IMR-90 (cell line): ENCODE data around the gene PHLDB1.

Experiments used
- CEBPB ChIP-seq: IDR thresholded peaks from 2 replicates; pipeline ENCODE4 v1.6.1; 2012; ENCODE audit warnings: low read depth, low read length, improper control_type of control experiment
- CHD1 ChIP-seq: IDR thresholded peaks from 2 replicates; pipeline ENCODE4 v1.6.1; 2012; ENCODE audit warnings: low read depth, low read length, improper control_type of control experiment
- MAFK ChIP-seq: IDR thresholded peaks from 2 replicates; pipeline ENCODE4 v1.6.1; 2012; ENCODE audit warnings: low read depth, low read length, improper control_type of control experiment
- NFE2L2 ChIP-seq: fragments of 150-350 bp; IDR thresholded peaks from 2 replicates; pipeline ENCODE4 v1.6.1; 2016; ENCODE audit warnings: low read depth, mild to moderate bottlenecking, low read length
- POLR2A ChIP-seq: IDR thresholded peaks from 2 replicates; pipeline ENCODE4 v1.6.1; 2012; ENCODE audit warnings: mild to moderate bottlenecking, low read depth, low read length
- RAD21 ChIP-seq: IDR thresholded peaks from 2 replicates; pipeline ENCODE4 v1.6.1; 2012; ENCODE audit warnings: low read length, improper control_type of control experiment
- RCOR1 ChIP-seq: IDR thresholded peaks from 2 replicates; pipeline ENCODE4 v1.6.1; 2012; ENCODE audit warnings: mild to moderate bottlenecking, low read length, improper control_type of control experiment; ENCODE audit not compliant: insufficient replicate concordance
- SMC3 ChIP-seq: fragments of 150-350 bp; IDR thresholded peaks from 2 replicates; pipeline ENCODE4 v1.6.1; 2016; ENCODE audit warnings: low read depth, mild to moderate bottlenecking, antibody characterized with exemption, low read length, moderate library complexity
- USF2 ChIP-seq: fragments of 150-350 bp; IDR thresholded peaks from 2 replicates; pipeline ENCODE4 v1.6.1; 2017; ENCODE audit warnings: mild to moderate bottlenecking, antibody characterized with exemption, low read length, low read depth
- TF ChIP-seq, protein P1 (sequence below): conservative IDR thresholded peaks from 2 replicates; pipeline ENCODE4 v1.5.1; 2012; ENCODE audit warnings: mild to moderate bottlenecking, low read depth, low read length, improper control_type of control experiment

DNA sequence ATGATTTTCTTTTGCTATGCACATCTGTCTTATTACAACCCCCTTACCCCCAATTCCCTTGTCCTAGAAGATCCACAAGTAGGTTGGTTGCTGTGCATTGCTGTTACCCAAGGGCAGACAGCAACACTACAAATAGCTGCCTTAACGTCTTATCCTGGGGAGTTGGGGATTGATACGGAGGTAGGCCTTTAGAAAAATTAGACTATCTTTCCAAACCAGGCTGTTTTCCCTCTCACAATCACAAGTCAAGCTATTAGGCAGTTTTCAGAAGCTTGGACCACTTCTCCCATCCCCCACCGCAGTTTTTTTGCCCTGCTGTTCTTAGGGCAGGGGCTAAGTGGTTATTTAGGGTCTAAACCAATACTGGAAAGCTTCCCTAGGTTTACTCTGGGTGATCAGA lies 2.8 kb upstream of the PHLDB1 start:
- TF ChIP-seq, protein P1, sequence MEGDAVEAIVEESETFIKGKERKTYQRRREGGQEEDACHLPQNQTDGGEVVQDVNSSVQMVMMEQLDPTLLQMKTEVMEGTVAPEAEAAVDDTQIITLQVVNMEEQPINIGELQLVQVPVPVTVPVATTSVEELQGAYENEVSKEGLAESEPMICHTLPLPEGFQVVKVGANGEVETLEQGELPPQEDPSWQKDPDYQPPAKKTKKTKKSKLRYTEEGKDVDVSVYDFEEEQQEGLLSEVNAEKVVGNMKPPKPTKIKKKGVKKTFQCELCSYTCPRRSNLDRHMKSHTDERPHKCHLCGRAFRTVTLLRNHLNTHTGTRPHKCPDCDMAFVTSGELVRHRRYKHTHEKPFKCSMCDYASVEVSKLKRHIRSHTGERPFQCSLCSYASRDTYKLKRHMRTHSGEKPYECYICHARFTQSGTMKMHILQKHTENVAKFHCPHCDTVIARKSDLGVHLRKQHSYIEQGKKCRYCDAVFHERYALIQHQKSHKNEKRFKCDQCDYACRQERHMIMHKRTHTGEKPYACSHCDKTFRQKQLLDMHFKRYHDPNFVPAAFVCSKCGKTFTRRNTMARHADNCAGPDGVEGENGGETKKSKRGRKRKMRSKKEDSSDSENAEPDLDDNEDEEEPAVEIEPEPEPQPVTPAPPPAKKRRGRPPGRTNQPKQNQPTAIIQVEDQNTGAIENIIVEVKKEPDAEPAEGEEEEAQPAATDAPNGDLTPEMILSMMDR, result no peak
- TF ChIP-seq CHD1, result no peak
- TF ChIP-seq CEBPB, result no peak
- 0 out of 2 replicates have a peak, but pooled peaks have one; percentile 17 for TF ChIP-seq POLR2A
- no peak for TF ChIP-seq SMC3
- no peak for TF ChIP-seq USF2
- no peak for TF ChIP-seq RCOR1
- no peak for TF ChIP-seq NFE2L2
- no peak for TF ChIP-seq RAD21
- no peak for TF ChIP-seq MAFK
